Adrenal gland (tissue), 5 donors: Measurements from ENCODE around the gene KRTAP1-4.

Source experiments
- POLR2A ChIP-seq, 2 donors: fragments of 450-650 bp; IDR thresholded peaks; one replicate each; pipeline ENCODE4 v1.6.1; 2017; ENCODE audit warnings: antibody characterized with exemption in 2 of 2, mild to moderate bottlenecking in 2 of 2, moderate library complexity in 1 of 2
- TF ChIP-seq, protein P1 (sequence below), 6 experiments: fragments of 450-650 bp in 4 of 6; fragments of 200-600 bp in 2 of 6; sonication (generic) in 1 of 6; IDR thresholded peaks; 1 replicate in 5 of 6; 2 replicates in 1 of 6; pipeline versions ENCODE4 v1.5.1 to v1.8.0; 2016 to 2021; ENCODE audit warnings: antibody characterized with exemption in 6 of 6, mild to moderate bottlenecking in 2 of 6, moderate library complexity in 1 of 6
- donor health status: DM: no; HTN: no; CAD: no.

DNA sequence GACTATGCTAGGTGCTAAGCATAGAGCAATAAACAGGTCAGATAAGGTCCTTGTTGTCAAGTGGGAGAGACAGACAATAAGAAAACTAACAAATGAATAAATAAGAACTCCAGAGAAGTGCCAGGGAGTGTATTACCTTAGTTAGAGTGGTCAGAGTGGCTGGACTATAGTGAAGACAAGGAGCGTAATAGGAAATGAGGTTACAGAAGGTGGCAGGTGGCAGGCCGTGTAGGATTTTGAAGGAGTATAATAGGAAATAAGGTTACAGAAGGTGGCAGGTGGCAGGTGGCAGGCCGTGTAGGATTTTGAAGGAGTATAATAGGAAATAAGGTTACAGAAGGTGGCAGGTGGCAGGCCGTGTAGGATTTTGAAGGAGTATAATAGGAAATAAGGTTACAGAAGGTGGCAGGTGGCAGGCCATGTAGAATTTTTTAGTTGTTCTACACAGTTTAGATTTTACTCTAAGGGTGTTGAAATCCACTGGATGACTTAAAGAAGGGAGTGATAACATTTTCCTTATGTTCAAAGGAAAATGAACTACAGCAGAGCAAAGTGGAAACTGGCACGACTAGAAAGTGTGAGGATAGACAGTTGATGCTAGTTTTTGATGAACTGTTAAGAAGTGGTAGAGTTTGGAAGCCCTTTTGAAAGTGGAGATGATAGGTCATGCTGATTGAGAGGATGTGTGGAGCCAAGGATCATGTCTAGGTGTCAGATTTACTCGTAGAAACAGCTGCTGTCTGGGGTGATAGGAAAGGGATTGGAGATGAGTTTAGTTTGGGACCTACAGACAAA, 17.5 kb downstream of the KRTAP1-4 start:
- TF ChIP-seq, protein P1, sequence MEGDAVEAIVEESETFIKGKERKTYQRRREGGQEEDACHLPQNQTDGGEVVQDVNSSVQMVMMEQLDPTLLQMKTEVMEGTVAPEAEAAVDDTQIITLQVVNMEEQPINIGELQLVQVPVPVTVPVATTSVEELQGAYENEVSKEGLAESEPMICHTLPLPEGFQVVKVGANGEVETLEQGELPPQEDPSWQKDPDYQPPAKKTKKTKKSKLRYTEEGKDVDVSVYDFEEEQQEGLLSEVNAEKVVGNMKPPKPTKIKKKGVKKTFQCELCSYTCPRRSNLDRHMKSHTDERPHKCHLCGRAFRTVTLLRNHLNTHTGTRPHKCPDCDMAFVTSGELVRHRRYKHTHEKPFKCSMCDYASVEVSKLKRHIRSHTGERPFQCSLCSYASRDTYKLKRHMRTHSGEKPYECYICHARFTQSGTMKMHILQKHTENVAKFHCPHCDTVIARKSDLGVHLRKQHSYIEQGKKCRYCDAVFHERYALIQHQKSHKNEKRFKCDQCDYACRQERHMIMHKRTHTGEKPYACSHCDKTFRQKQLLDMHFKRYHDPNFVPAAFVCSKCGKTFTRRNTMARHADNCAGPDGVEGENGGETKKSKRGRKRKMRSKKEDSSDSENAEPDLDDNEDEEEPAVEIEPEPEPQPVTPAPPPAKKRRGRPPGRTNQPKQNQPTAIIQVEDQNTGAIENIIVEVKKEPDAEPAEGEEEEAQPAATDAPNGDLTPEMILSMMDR (IDR thresholded peaks at IDR 0.05) = no peak
- no peak for TF ChIP-seq POLR2A (IDR thresholded peaks at IDR 0.05)
